Gastrocnemius medialis (tissue), 4 donors: ENCODE results near the gene CHIC2. TPM values are rescaled to one million over a fixed set of nuclear protein-coding genes. Genes with fewer than 3 reads are reported as not detected.

Source experiments
- ATAC-seq, 2 donors: fragments of 150-250 bp; one replicate each; pipeline ENCODE4 v1.9.1; 2016
- DNase-seq, 2 donors: peaks; one replicate each; pipeline ENCODE4 v3.0.0-alpha.2; 2019
- H3K27ac ChIP-seq, 4 donors: fragments of 200-600 bp; sonication (generic); 1 replicate in 1 of 4; 2 replicates in 3 of 4; pipeline ENCODE4 v1.5.1; 2016 to 2018; ENCODE audit warnings: mild to moderate bottlenecking in 2 of 4, moderate library complexity in 1 of 4
- H3K27me3 ChIP-seq, 3 donors: fragments of 200-600 bp; sonication (generic) in 2 of 3; 1 replicate in 1 of 3; 2 replicates in 2 of 3; pipeline versions ENCODE4 v1.5.1 to v1.6.0; 2016 to 2019; ENCODE audit warnings: mild to moderate bottlenecking in 1 of 3, moderate library complexity in 1 of 3
- H3K36me3 ChIP-seq, 2 donors: fragments of 200-600 bp; sonication (generic) in 1 of 2; one replicate each; pipeline ENCODE4 v1.5.1; 2017 to 2018
- H3K4me1 ChIP-seq, 2 donors: fragments of 200-600 bp; sonication (generic) in 1 of 2; one replicate each; pipeline ENCODE4 v1.5.1; 2016 to 2017; ENCODE audit warnings: mild to moderate bottlenecking in 2 of 2
- H3K4me3 ChIP-seq, 4 donors: fragments of 200-600 bp; sonication (generic) in 3 of 4; 1 replicate in 1 of 4; 2 replicates in 3 of 4; pipeline ENCODE4 v1.5.1; 2016 to 2019; ENCODE audit warnings: mild to moderate bottlenecking in 2 of 4
- H3K9me3 ChIP-seq, 3 donors: fragments of 200-600 bp; sonication (generic) in 2 of 3; 1 replicate in 1 of 3; 2 replicates in 2 of 3; pipeline ENCODE4 v1.5.1; 2016 to 2019
- CTCF ChIP-seq, 5 experiments: fragments of 450-650 bp in 3 of 5; fragments of 200-600 bp in 2 of 5; sonication (generic) in 2 of 5; IDR thresholded peaks in 4 of 5; conservative IDR thresholded peaks in 1 of 5; 1 replicate in 4 of 5; 2 replicates in 1 of 5; pipeline ENCODE4 v1.5.1; 2016 to 2019; ENCODE audit warnings: antibody characterized with exemption in 5 of 5, mild to moderate bottlenecking in 3 of 5, moderate library complexity in 3 of 5
- POLR2A ChIP-seq, 2 donors: fragments of 450-650 bp; IDR thresholded peaks; one replicate each; pipeline ENCODE4 v1.6.1; 2017; ENCODE audit warnings: antibody characterized with exemption in 2 of 2, mild to moderate bottlenecking in 2 of 2, moderate library complexity in 2 of 2
- in situ Hi-C, 4 donors: fragments of 200-750 bp; cut with MboI; loops; one replicate each; pipeline versions ENCODE4 v1.15.0 to v1.8.0; 2017; ENCODE audit warnings: low sequenced_read_pairs in 4 of 4
- intact Hi-C: fragments of 100-400 bp; cut with DNase I; formaldehyde crosslinking; loops from one replicate; pipeline ENCODE4 v1.15.1; 2023; ENCODE audit warnings: low total_unique reads
- total RNA-seq, 4 donors: library from RNA; depleted of rRNA; stranded (reverse); fragments of >200 nt; gene quantifications; one replicate each; pipeline versions ENCODE4 v1.1.0 to v1.2.3, GENCODE V29; 2016

Gene CHIC2
- total RNA-seq, 4 donors from 2014 or later: 11.9 to 18.6 (median 15.5) TPM

- H3K4me3 ChIP-seq: no peak overlapping the region
- H3K27me3 ChIP-seq: no peaks in the 10 kb centered on the region
- DNase-seq (no peak), ATAC-seq (no peak)
- H3K27ac ChIP-seq: no peak overlapping the region
- intact Hi-C loops (no loop called here), in situ Hi-C loops (no loop called here)
- TF ChIP-seq CTCF (IDR thresholded peaks at IDR 0.05 in 4 of 5, conservative IDR thresholded peaks at IDR 0.05 in 1 of 5) (no peak), POLR2A (IDR thresholded peaks at IDR 0.05) (no peak)
- H3K9me3 ChIP-seq: no peaks in the 10 kb centered on the region
- H3K4me1 ChIP-seq: peaks cover 0 to 6% of the 10 kb centered on the region in 2 donors
- H3K36me3 ChIP-seq: no peaks in the 10 kb centered on the region
Measured at GRCh38 chr4:53962516-53963225, 101.7 kb downstream of the CHIC2 start.

- no peak overlapping the region for H3K4me3 ChIP-seq
Measured at GRCh38 chr4:53961351-53961750, 103.1 kb downstream of the CHIC2 start.

GRCh38 chr4:53960843-53961242, 103.6 kb downstream of the CHIC2 start:
- intact Hi-C loops (no loop called here), in situ Hi-C loops (no loop called here)
- H3K36me3 ChIP-seq: no peaks in the 10 kb centered on the region
- no peak for TF ChIP-seq CTCF (IDR thresholded peaks at IDR 0.05 in 4 of 5, conservative IDR thresholded peaks at IDR 0.05 in 1 of 5)
- no peak for TF ChIP-seq POLR2A (IDR thresholded peaks at IDR 0.05)
- DNase-seq (no peak), ATAC-seq (no peak)
- no peaks in the 10 kb centered on the region for H3K27me3 ChIP-seq
- peaks cover 0 to 6% of the 10 kb centered on the region in 2 donors for H3K4me1 ChIP-seq
- H3K4me3 ChIP-seq: no peak overlapping the region
- H3K9me3 ChIP-seq: no peaks in the 10 kb centered on the region
- no peak overlapping the region for H3K27ac ChIP-seq

More at GRCh38 chr4:53961351-53961750, 103.1 kb downstream of the CHIC2 start:
- no peak overlapping the region for H3K27ac ChIP-seq
- no peak for ATAC-seq
- H3K27me3 ChIP-seq: no peaks in the 10 kb centered on the region
- peaks cover 0 to 6% of the 10 kb centered on the region in 2 donors for H3K4me1 ChIP-seq
- TF ChIP-seq POLR2A (IDR thresholded peaks at IDR 0.05) (no peak), CTCF (IDR thresholded peaks at IDR 0.05 in 4 of 5, conservative IDR thresholded peaks at IDR 0.05 in 1 of 5) (no peak)
- no peaks in the 10 kb centered on the region for H3K36me3 ChIP-seq
- intact Hi-C loops (no loop called here), in situ Hi-C loops (no loop called here)
- no peaks in the 10 kb centered on the region for H3K9me3 ChIP-seq
- DNase-seq: no peak

Other genes starting within 250 kb of the CHIC2 start
- not detected for gene GSX2, start 35.6 kb upstream of the CHIC2 start, total RNA-seq
- gene PDGFRA, start 164.7 kb upstream of the CHIC2 start, total RNA-seq: 10 to 100 TPM in 3 of 4 donors, 1 to 10 TPM in 1; 9.0 to 42.0 (median 21.8) TPM